GM04503 (cell line): ENCODE measurements around the gene NLGN4X.
"Not testable (repeated sequence)": the region's sequence is repeated elsewhere in the genome, so short reads cannot be mapped to it uniquely, and the experiment has no call there.

Source experiments
- DNase-seq: peaks from one replicate; pipeline ENCODE4 v3.0.0-alpha.2; 2012; ENCODE audit warnings: low read depth

The NLGN4X gene

DNA sequence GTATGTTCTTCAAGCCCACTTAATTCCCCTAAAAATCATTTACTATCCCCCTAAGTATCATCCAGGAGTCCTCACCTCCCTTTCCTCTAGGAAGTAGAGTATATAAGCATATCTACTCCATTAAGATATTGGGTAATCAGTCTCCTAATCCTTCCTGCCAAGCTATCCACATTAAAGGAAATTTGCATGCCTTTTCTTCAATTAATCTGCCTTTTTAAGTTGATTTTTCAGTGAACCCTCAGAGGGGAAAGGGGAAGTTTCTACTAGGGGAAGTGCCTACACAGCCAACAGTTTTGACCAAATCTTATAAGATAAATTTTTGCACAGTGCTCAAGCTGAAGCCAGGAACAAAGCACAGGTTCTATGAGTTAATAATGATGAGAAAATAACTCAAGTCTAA is 222.8 kb downstream of the NLGN4X start:
- DNase-seq = no peak

DNA sequence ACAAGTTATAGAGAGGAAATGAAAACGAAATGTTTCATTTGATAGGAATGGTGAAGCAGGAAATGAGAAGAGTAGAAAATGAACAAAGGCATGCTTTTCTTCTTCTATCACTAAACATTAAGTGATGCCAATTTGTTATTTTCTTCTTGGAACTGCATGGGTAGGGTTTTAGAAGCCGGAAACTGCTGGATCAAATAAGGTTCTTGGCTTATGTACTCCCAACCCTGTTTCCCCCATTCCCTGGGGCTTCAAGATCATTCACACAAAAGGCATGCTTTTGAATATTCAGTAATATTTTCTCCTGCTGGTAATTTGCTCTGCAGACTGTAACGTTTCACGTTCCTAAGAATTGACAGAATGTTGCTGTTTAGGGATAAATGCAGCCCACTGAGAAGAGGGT is 224.1 kb downstream of the NLGN4X start:
- no peak for DNase-seq

DNA sequence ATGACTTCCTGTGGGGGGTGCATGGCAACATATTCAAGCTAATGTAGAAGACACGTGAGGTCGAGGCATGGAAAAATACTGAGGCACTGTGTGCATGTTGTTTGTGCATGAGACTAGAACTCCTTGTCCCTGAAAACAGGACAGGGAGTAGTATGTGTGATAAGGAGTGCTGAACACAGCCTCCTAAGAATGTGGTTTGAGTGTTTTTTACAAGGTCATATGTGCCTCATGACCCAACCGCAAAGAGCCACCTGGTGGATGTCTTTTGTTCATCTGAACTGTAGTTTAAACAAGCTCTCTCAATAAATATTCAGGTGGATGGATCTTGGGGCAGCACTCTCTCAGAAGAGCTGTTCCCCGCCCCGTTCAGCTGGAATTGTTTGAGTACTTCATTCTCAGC is 226.6 kb downstream of the NLGN4X start:
- no peak for DNase-seq

DNA sequence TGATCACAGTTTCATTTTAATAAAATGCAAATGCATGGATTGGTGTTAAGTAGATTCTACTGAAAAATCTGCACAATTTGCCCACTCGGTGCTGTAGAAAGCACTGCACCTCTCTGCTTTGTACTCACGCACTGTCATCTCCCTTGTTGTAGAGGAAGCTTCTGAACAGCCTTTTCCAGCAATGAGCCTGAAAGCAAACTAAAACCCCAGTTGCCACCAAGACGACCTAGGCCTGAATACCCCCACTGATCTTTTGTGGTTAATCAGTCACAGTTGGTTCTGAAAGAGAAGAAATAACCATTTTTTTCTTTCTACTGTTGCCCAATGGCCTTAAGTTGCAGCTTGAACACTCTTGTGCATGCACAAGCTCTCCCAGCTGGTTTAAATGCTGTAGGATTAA is 229.8 kb downstream of the NLGN4X start:
- no peak for DNase-seq

- DNase-seq = no peak
Observed at GRCh38 chrX:5998456-5998855, 230.2 kb downstream of the NLGN4X start.

DNA sequence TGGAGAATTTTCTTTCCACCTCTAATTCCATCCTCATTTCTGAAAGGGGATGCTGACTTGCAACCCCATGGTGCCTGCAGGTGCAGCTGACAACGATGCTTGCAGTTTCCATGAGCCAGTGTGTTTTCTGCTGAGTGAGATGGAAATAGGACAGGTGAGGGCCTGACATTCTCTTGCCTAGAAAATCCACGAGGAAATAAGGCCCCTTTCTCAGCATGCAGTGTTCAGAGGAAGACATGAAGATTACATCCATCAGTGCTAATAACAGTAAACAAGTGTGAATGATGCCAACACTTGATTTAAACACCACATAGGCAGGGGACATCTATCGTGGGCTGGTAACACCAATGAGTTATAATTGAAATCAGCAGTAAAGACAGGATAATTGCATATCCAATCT is 237.3 kb downstream of the NLGN4X start:
- DNase-seq = no peak

GRCh38 chrX:5979338-5979737 is 249.3 kb downstream of the NLGN4X start:
- no peak for DNase-seq

GRCh38 chrX:5976332-5976731 is 252.3 kb downstream of the NLGN4X start:
- no peak for DNase-seq

DNA sequence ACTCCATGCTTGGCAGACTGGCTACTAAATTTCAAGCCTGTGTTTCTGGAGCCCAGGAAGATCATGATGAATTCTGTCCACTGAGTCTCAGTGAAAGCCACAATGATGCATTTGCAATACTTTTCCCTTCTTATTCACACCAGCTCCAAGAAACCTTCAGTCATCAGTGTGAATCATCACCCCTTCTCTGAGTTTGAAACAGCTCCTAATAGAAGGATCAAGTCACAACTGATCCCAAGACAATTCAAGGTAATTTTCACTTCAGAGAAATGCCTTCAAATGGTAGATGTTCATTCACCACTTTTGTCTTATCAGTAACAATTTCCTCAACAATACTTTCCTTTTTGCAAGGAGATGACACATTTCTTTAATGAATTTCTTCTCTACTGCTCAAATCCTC is 257.4 kb downstream of the NLGN4X start:
- DNase-seq = no peak

DNA sequence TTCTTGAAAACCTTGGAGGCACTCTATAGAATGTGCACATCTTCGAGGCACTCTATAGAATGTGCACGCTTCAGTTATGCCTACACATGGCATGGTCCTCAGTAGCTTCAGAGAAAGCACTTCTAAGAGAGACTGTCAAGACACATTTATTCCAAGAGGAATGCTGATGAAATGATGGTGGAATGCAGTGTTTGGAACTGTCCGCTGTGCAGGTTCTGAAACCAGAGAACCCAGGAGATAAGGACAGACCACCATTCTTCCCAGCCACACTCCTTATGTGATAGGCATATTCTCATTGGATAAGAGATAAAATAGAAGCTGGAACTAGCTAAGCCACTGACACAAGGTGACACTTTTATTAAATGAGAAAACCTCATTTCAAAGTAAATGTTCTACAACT is 263.3 kb downstream of the NLGN4X start:
- DNase-seq = no peak

GRCh38 chrX:5959286-5959685 is 269.4 kb downstream of the NLGN4X start:
- no peak for DNase-seq

GRCh38 chrX:5958523-5958922 is 270.1 kb downstream of the NLGN4X start:
- no peak for DNase-seq

GRCh38 chrX:5957506-5957905 is 271.2 kb downstream of the NLGN4X start:
- no peak for DNase-seq

DNA sequence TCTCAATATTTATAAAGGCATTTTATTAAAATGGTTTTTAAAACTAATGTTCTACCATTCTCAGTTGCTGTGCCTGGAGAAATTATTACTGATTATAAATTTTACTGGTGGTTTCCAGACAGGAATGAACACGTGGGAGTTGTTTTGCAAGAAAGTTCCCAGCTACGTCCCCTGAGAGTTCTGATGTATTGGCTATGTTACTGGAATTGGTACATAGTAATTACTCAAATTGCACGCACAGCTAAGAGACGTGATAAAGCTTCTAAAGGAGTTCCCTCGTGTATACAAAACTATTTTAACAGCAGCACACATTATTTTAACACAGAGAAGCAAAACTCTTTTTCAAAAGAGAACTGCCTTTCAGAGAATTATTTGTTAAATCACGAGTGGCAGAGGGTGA is 292.2 kb downstream of the NLGN4X start:
- no peak for DNase-seq

DNA sequence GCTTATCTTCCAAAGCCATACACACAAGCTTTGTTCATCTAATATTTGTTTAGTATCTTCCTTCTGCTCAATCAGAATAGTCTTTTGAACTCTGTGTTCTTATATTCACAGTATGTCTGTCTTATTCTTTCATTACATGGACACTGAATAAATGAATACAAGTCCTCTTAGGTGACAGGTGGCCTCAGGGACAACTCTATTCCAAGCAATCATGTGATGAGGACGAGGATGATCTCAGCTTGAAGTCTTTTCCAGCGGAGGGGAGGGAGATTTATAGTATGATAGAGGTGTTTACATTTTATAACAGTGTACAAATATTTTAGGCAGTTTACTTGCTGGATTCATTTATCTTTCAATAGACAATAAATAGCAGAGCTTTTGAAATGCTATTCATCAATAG is 300.4 kb downstream of the NLGN4X start:
- no peak for DNase-seq

DNA sequence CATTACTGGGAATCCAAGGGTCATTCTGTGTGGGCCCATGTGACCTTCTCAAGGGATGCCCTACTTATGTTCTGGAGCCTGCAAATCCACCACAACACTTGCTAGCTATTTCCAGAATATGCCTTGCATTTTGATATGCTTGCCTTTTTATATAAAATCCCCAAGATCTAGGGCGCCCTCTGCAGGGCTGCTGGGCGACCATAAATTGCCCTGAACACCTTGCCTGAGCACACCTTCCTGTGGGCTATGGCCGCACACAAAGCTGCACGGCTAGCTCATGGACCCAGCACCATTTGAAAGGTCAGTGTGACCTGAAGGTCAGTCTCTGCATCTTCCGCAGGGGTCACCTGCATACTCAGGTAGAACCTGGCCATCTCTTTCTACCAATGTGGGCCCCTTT is 311.7 kb downstream of the NLGN4X start:
- DNase-seq = no peak

- no peak for DNase-seq
Observed at GRCh38 chrX:5915783-5916182, 312.9 kb downstream of the NLGN4X start.

DNA sequence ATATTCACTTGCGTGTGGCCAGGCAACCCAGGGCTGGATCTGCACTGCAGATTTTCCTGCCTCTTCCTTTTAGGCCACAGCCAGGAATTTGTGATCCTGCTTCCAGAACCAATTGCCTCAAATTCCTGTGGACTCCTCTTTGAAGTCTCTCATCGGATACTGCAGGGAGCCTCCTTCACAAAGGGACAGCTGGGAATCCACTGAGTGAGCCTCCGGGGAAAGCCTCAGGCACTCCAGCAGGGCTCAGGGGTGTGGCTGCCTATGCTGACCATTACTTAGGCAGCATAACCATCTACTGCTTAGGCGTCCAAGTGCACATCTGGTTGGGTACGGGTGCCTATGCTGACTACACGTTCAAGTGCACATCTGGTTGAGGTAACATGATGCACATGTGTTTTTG is 321.5 kb downstream of the NLGN4X start:
- no peak for DNase-seq

DNA sequence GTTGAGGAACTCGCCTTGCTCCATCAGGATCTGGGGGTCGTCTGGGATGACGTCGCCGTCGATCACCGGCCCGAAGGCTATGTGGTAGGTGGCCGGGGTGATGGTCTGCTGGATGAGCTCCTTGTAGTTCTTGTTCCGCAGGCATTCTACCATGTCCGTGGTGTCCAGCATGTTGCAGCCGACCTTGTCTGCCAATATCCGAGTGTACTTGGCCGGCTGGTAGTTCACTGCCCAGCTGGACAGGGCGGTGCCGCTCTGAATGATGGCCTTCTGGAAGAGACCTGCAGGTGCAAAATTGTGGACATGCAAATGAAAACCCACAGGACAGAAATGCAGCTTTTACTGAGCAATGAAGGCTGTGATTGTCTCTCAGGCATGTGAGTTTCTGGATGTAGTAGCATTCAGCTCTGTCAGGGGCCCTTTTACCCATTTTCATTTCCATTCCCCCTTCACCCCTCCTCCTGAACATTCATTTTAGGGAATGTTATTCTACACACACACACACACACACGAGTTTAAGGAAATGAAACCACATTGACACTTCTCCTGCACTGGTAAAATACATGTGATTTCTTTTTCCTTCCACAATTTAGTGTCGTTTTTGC is 325.0 kb downstream of the NLGN4X start:
- not testable (repeated sequence) for DNase-seq

GRCh38 chrX:5898463-5898862 is 330.2 kb downstream of the NLGN4X start:
- DNase-seq = no peak

GRCh38 chrX:5891378-5891777 is 337.3 kb downstream of the NLGN4X start:
- DNase-seq = no peak

- DNase-seq = no peak
Observed at GRCh38 chrX:5876984-5877596, 351.6 kb downstream of the NLGN4X start.

DNA sequence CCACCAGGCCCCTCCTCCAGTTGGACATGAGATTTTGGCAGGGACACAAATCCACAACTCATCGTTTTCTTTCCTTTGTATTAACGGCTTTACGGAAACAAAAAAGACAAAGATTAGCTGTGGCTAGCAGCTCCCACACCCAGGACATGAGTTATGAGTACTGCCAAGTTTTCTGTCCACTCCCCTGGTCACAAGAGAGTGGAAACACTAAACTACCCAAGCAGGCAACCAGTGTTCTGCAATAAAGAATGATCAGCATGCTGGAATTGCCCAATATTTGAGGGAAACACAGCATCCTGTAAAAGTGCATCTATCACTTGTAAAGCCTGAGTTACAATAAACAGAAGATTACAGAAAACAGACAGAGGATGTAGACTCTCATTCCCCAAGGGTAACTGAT is 358.4 kb downstream of the NLGN4X start:
- peak; percentile 8 for DNase-seq

GRCh38 chrX:5869786-5870185 is 358.9 kb downstream of the NLGN4X start:
- DNase-seq = no peak
